ENCODE results near the gene PDE3A.

The PDE3A gene

DNA sequence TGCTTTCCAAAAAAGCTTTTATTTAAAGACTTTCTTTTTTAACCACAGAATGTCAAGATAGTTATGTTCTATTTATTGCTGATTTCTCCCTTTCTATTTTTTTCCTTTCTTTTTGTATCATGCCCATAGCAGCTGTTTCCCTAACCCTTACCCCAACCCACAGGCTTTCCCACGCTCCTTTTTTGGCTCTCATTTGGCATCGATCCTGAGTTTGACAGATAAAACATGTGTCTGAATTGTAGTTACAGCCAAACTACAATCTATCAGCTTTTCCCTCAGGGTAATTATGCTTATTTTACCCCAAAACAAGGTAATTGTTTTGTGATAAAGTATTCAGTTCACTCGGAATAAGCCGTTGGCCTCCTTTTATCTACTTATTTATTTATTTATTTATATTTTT lies 46.7 kb downstream of the PDE3A start:
- no peak for DNase-seq (ENCODE audit: low spot score)
- TF ChIP-seq CTCF (IDR thresholded peaks at IDR 0.05; ENCODE audit: extremely low read depth, insufficient read depth, missing control alignments) = no peak
- in situ Hi-C loops (cut with MboI; ENCODE audit: low pct_unique_long_range_greater_than_20kb, low sequenced_read_pairs, unreplicated experiment) = no loop called here

GRCh38 chr12:20415641-20416040 lies 47.3 kb downstream of the PDE3A start:
- DNase-seq (ENCODE audit: low spot score) = no peak
- in situ Hi-C loops (cut with MboI; ENCODE audit: low pct_unique_long_range_greater_than_20kb, low sequenced_read_pairs, unreplicated experiment) = no loop called here
- TF ChIP-seq CTCF (IDR thresholded peaks at IDR 0.05; ENCODE audit: extremely low read depth, insufficient read depth, missing control alignments) = no peak

DNA sequence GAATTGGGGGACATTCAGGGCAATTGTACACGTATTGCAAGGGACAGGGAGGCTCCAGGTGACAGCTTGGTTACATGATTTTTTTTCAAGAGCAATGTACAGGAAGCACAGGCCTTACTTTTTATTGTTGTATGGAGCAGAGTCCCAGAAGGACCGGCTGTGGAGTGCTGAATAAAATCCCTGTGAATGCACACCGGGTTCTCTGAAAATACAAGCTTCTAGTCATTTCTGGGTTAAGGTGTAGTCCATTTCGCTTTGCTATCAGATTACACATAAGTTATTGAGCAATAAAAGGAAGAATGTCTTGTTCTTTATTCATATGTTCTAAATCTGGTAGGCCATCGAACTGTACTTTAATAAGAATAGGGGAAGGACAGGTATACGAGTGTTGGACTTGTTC lies 52.2 kb downstream of the PDE3A start:
- DNase-seq (ENCODE audit: low spot score) = no peak
- no peak for TF ChIP-seq CTCF (IDR thresholded peaks at IDR 0.05; ENCODE audit: extremely low read depth, insufficient read depth, missing control alignments)
- in situ Hi-C loops (cut with MboI; ENCODE audit: low pct_unique_long_range_greater_than_20kb, low sequenced_read_pairs, unreplicated experiment) = no loop called here

DNA sequence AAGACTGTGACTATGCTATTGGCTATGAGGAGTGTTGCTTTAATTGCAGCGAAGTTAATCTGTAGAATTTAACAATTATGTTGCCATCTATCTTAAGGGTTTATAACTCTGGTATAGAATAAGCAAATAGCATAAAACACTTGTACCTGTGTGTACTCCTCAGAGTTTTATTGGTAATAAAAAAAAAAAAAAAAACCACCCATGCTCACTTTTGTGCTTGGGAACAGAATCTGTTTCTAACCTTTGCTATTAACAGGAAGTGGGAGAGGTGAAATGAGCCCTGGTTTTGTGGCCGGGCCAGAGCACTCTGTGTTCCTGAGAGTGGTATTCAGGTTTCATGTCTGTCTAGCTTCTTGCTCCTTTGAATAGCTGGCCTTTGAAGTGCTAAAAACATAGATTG lies 53.1 kb downstream of the PDE3A start:
- TF ChIP-seq CTCF (IDR thresholded peaks at IDR 0.05; ENCODE audit: extremely low read depth, insufficient read depth, missing control alignments) = no peak
- DNase-seq (ENCODE audit: low spot score) = peak; percentile 10
- in situ Hi-C loops (cut with MboI; ENCODE audit: low pct_unique_long_range_greater_than_20kb, low sequenced_read_pairs, unreplicated experiment) = no loop called here

DNA sequence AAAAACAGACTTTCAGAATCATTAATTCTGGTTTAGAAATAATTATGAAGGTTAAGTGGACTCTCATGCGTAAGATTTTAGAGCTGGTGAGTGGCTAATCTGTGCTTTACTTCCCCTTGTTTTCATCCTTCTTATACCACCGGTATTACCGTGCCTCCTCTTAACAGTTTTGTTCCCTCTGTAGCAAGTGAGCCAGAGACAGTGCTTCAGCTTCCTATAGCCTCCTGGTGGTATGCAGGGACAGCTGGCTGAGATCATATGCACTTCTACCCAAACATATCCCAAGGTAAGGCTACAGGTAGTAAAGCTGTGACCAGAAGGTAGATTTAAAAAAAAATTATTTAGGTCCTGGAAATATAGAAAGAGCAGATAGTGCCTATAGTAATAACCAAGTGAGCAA lies 55.2 kb downstream of the PDE3A start:
- in situ Hi-C loops (cut with MboI; ENCODE audit: low pct_unique_long_range_greater_than_20kb, low sequenced_read_pairs, unreplicated experiment) = no loop called here
- no peak for TF ChIP-seq CTCF (IDR thresholded peaks at IDR 0.05; ENCODE audit: extremely low read depth, insufficient read depth, missing control alignments)

DNA sequence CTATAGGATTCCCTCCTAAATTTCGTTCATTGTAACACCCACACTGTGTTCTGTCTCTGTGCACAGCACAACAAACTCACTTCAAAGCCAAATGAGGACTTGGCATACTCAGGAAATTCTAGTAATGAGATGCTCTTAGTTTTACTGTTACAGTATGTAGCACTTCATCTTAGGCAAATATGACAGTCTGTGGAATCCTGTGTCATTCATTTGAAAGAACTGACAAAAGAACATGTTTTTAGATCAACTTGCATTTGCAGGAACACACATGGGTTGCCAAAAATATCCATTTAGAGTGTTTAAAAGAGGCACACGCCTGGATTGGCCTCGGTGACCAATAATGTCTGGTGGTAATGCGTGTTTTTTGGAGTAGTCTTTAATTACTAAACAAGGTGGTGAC lies 56.5 kb downstream of the PDE3A start:
- no peak for DNase-seq (ENCODE audit: low spot score)
- in situ Hi-C loops (cut with MboI; ENCODE audit: low pct_unique_long_range_greater_than_20kb, low sequenced_read_pairs, unreplicated experiment) = no loop called here
- no peak for TF ChIP-seq CTCF (IDR thresholded peaks at IDR 0.05; ENCODE audit: extremely low read depth, insufficient read depth, missing control alignments)

More for the DNA sequence above, 55.2 kb downstream of the PDE3A start:
- DNase-seq (ENCODE audit: low spot score) = no peak

DNA sequence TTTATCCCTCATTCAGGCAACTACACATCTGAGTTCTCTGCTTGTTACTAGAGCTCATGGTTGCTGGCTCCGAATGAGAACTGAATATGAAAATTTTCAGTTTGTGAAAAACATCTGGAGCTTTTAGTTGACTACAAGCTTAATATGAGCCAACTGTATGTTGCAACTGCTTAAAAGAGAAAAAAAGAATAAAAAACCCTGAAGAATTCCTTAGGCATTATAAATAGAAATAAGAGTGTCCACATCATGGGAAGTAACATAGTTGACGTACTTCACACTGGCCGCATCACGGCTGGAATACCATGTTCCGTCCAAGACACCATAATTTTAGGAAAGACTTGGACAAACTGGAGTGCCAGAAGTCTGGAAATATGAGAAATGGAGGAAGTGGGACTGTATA lies 57.9 kb downstream of the PDE3A start:
- in situ Hi-C loops (cut with MboI; ENCODE audit: low pct_unique_long_range_greater_than_20kb, low sequenced_read_pairs, unreplicated experiment) = no loop called here
- no peak for DNase-seq (ENCODE audit: low spot score)
- no peak for TF ChIP-seq CTCF (IDR thresholded peaks at IDR 0.05; ENCODE audit: extremely low read depth, insufficient read depth, missing control alignments)
